Neural cell (in vitro differentiated cells): ENCODE measurements around the gene ITK. TPM values are rescaled to one million over a fixed set of nuclear protein-coding genes. Genes with fewer than 3 reads are reported as not detected.

Experiments used
- H2AFZ ChIP-seq: fragments of 200-600, 300-800 bp; sonication (generic), shearing (Covaris generic); 2 replicates; pipeline ENCODE4 v1.6.0; 2014; ENCODE audit warnings: low read depth, mild to moderate bottlenecking, antibody characterized with exemption, low read length, moderate library complexity
- H3F3A ChIP-seq: fragments of 200-600 bp; shearing (Covaris generic); 2 replicates; pipeline ENCODE4 v1.6.1; 2016; ENCODE audit warnings: mild to moderate bottlenecking, moderate library complexity, mixed read lengths, antibody characterized with exemption, low read length; ENCODE audit not compliant: insufficient read depth, poor library complexity, severe bottlenecking
- H3K27ac ChIP-seq: fragments of 200-600, 300-800 bp; sonication (generic), shearing (Covaris generic); 2 replicates; pipeline ENCODE4 v1.5.1; 2014; ENCODE audit warnings: mild to moderate bottlenecking, low read length, moderate library complexity
- H3K27me3 ChIP-seq: fragments of 300-800, 200-600 bp; sonication (generic), shearing (Covaris generic); 2 replicates; pipeline ENCODE4 v1.6.0; 2014; ENCODE audit warnings: mild to moderate bottlenecking, low read depth, low read length, moderate library complexity; ENCODE audit not compliant: insufficient read depth
- H3K36me3 ChIP-seq: fragments of 300-800, 200-600 bp; sonication (generic), shearing (Covaris generic); 2 replicates; pipeline ENCODE4 v1.5.1; 2014; ENCODE audit warnings: mild to moderate bottlenecking, antibody characterized with exemption, low read length, moderate library complexity; ENCODE audit not compliant: insufficient read depth
- H3K4me2 ChIP-seq: fragments of 300-800, 200-600 bp; sonication (generic), shearing (Covaris generic); 2 replicates; pipeline ENCODE4 v1.6.0; 2014; ENCODE audit warnings: mild to moderate bottlenecking, low read length
- H3K4me3 ChIP-seq: fragments of 300-800, 200-600 bp; sonication (generic), shearing (Covaris generic); 2 replicates; pipeline ENCODE4 v1.5.1; 2014; ENCODE audit warnings: mild to moderate bottlenecking, low read length, moderate library complexity
- H3K79me2 ChIP-seq: fragments of 200-600 bp; shearing (Covaris generic); replicated peaks from 2 replicates; pipeline ENCODE4 v1.6.0; 2014; ENCODE audit warnings: mild to moderate bottlenecking, low read length, moderate library complexity; ENCODE audit not compliant: insufficient read depth
- H3K9ac ChIP-seq: fragments of 300-800, 200-600 bp; sonication (generic), shearing (Covaris generic); 2 replicates; pipeline ENCODE4 v1.6.1; 2016; ENCODE audit warnings: mild to moderate bottlenecking, low read length, mixed read lengths
- H3K9me2 ChIP-seq: fragments of 200-600 bp; shearing (Covaris generic); 2 replicates; pipeline ENCODE4 v1.6.1; 2016; ENCODE audit warnings: mild to moderate bottlenecking, low read length, mixed read lengths; ENCODE audit not compliant: insufficient read depth
- H3K9me3 ChIP-seq: fragments of 200-600, 300-800 bp; sonication (generic), shearing (Covaris generic); 2 replicates; pipeline ENCODE4 v1.6.1; 2016; ENCODE audit warnings: mild to moderate bottlenecking, mixed run types, low read length, moderate library complexity, mixed read lengths
- H4K20me1 ChIP-seq: fragments of 200-600 bp; shearing (Covaris generic); 2 replicates; pipeline ENCODE4 v1.6.1; 2016; ENCODE audit warnings: mild to moderate bottlenecking, mixed run types; ENCODE audit not compliant: insufficient read depth
- CTCF ChIP-seq: fragments of 450-650 bp; IDR thresholded peaks from 2 replicates; pipeline ENCODE4 v1.5.1; 2014; ENCODE audit warnings: antibody characterized with exemption, mild to moderate bottlenecking, moderate library complexity; ENCODE audit not compliant: poor library complexity, severe bottlenecking
- EP300 ChIP-seq: fragments of 450-650 bp; conservative IDR thresholded peaks from 2 replicates; pipeline ENCODE4 v1.6.1; 2014; ENCODE audit warnings: antibody characterized with exemption, mild to moderate bottlenecking, moderate library complexity; ENCODE audit not compliant: poor library complexity, severe bottlenecking
- EZH2 ChIP-seq: fragments of 200-600, 300-800 bp; shearing (Covaris generic), sonication (generic); IDR thresholded peaks from 2 replicates; pipeline ENCODE4 v1.6.1; 2014; ENCODE audit warnings: antibody characterized with exemption, low read length, borderline replicate concordance, mild to moderate bottlenecking; ENCODE audit not compliant: insufficient read depth, poor library complexity, severe bottlenecking
- MXI1 ChIP-seq: fragments of 450-650 bp; conservative IDR thresholded peaks from 2 replicates; pipeline ENCODE4 v1.6.1; 2014; ENCODE audit warnings: antibody characterized with exemption, mild to moderate bottlenecking; ENCODE audit not compliant: poor library complexity, severe bottlenecking
- POLR2AphosphoS5 ChIP-seq: IDR thresholded peaks from 2 replicates; pipeline ENCODE4 v1.6.1; 2012
- RAD21 ChIP-seq: fragments of 450-650 bp; conservative IDR thresholded peaks from 2 replicates; pipeline ENCODE4 v1.6.1; 2014; ENCODE audit warnings: antibody characterized with exemption, mild to moderate bottlenecking, moderate library complexity
- REST ChIP-seq: IDR thresholded peaks from 2 replicates; pipeline ENCODE4 v1.6.1; 2012; ENCODE audit warnings: borderline replicate concordance
- SMC3 ChIP-seq: fragments of 450-650 bp; conservative IDR thresholded peaks from 2 replicates; pipeline ENCODE4 v1.6.1; 2014; ENCODE audit warnings: antibody characterized with exemption, mild to moderate bottlenecking, moderate library complexity; ENCODE audit not compliant: poor library complexity
- TAF1 ChIP-seq: IDR thresholded peaks from 2 replicates; pipeline ENCODE4 v1.6.1; 2012; ENCODE audit warnings: low read depth
- polyA plus RNA-seq: library from polyadenylated mRNA; depleted of rRNA; stranded (reverse); fragments of >200 nt; gene quantifications from 2 replicates; pipeline ENCODE4 v1.2.3, GENCODE V29; 2014

The ITK gene
- polyA plus RNA-seq, 1 donor from 2014 or later, result not detected

GRCh38 chr5:157197086-157197485 lies 16.4 kb downstream of the ITK start:
- Histone ChIP-seq H3F3A (no peaks in the 10 kb centered on the region), H3K27me3 (no peaks in the 10 kb centered on the region), H2AFZ (no peak overlapping the region), H3K4me2 (no peak overlapping the region), H4K20me1 (no peaks in the 10 kb centered on the region), H3K36me3 (no peaks in the 10 kb centered on the region), H3K79me2 (no peaks in the 10 kb centered on the region), H3K9ac (no peak overlapping the region), H3K9me2 (no peaks in the 10 kb centered on the region), H3K9me3 (no peaks in the 10 kb centered on the region), H3K4me3 (no peak overlapping the region), H3K27ac (no peak overlapping the region)
- TF ChIP-seq EZH2, result no peak
- no peak for TF ChIP-seq TAF1
- TF ChIP-seq CTCF, result no peak
- TF ChIP-seq EP300, result no peak
- TF ChIP-seq SMC3, result no peak
- TF ChIP-seq RAD21, result no peak
- TF ChIP-seq MXI1, result no peak
- TF ChIP-seq REST, result no peak
- TF ChIP-seq POLR2AphosphoS5, result no peak

- no peaks in the 10 kb centered on the region for H3K9me3 ChIP-seq
Measured at GRCh38 chr5:157198277-157198986, 17.8 kb downstream of the ITK start.

More at GRCh38 chr5:157198277-157198986, 17.8 kb downstream of the ITK start:
- Histone ChIP-seq H4K20me1 (no peaks in the 10 kb centered on the region), H3K4me3 (no peak overlapping the region), H3K36me3 (no peaks in the 10 kb centered on the region), H3K4me2 (no peak overlapping the region), H3F3A (no peaks in the 10 kb centered on the region), H3K27ac (no peak overlapping the region), H3K9ac (no peak overlapping the region), H3K27me3 (no peaks in the 10 kb centered on the region), H3K9me2 (no peaks in the 10 kb centered on the region), H2AFZ (no peak overlapping the region), H3K79me2 (no peaks in the 10 kb centered on the region)
- no peak for TF ChIP-seq TAF1
- no peak for TF ChIP-seq MXI1
- no peak for TF ChIP-seq REST
- no peak for TF ChIP-seq POLR2AphosphoS5
- TF ChIP-seq EZH2, result no peak
- no peak for TF ChIP-seq RAD21
- TF ChIP-seq EP300, result no peak
- no peak for TF ChIP-seq CTCF
- no peak for TF ChIP-seq SMC3
